ENCODE results near the gene NAT8.

- no peak for TF ChIP-seq GATA2 (IDR thresholded peaks at IDR 0.05; ENCODE audit: low read depth, low read length)
- no peak for TF ChIP-seq GATA3 (IDR thresholded peaks at IDR 0.05; ENCODE audit: low read depth, low read length)
Measured at GRCh38 chr2:73611867-73612266, 30.4 kb downstream of the NAT8 start.
